ENCODE results near the gene CALCOCO2. TPM values are rescaled to one million over a fixed set of nuclear protein-coding genes. Genes with fewer than 3 reads are reported as not detected.

CALCOCO2 gene
- total and polyA plus RNA-seq, 2 of the 13 experiments (the other 11 are each of a cell fraction or from before 2014, with no cell fraction given), result 72.9 to 111 TPM

- TF ChIP-seq NRL (CRISPR knock-in tag; IDR thresholded peaks at IDR 0.05; ENCODE audit: borderline replicate concordance) (no peak), HDAC6 (IDR thresholded peaks at IDR 0.05; ENCODE audit: low read depth, low read length) (no peak), PAX8 (CRISPR knock-in tag; IDR thresholded peaks at IDR 0.05; ENCODE audit: borderline replicate concordance) (no peak), PHF8 (CRISPR knock-in tag; IDR thresholded peaks at IDR 0.05) (0 out of 2 replicates have a peak, but pooled peaks have one; percentile 24), CTCF (CRISPR knock-in tag; IDR thresholded peaks at IDR 0.05) (peak; percentile 95), ZNF512B (CRISPR knock-in tag; IDR thresholded peaks at IDR 0.05; ENCODE audit: borderline replicate concordance) (no peak), RCOR2 (CRISPR knock-in tag; IDR thresholded peaks at IDR 0.05) (no peak), CC2D1A (CRISPR knock-in tag; IDR thresholded peaks at IDR 0.05) (no peak), RBM39 (IDR thresholded peaks at IDR 0.05; ENCODE audit: low read depth, low read length, poor library complexity, severe bottlenecking) (no peak), ZNF335 (CRISPR knock-in tag; IDR thresholded peaks at IDR 0.05) (no peak), ZNF614 (CRISPR knock-in tag; IDR thresholded peaks at IDR 0.05; ENCODE audit: borderline replicate concordance) (peak; percentile 46; the same call in 1 of the 2 replicates), ZNF577 (CRISPR knock-in tag; IDR thresholded peaks at IDR 0.05; ENCODE audit: borderline replicate concordance, low read depth) (no peak), ZNF713 (CRISPR knock-in tag; IDR thresholded peaks at IDR 0.05) (0 out of 2 replicates have a peak, but pooled peaks have one; percentile 64), ZNF883 (CRISPR knock-in tag; IDR thresholded peaks at IDR 0.05; ENCODE audit: not compliant biosample characterization) (peak; percentile 59), YEATS2 (CRISPR knock-in tag; IDR thresholded peaks at IDR 0.05; ENCODE audit: borderline replicate concordance) (no peak; the same call in 1 of the 2 replicates), CSRNP2 (CRISPR knock-in tag; conservative IDR thresholded peaks at IDR 0.05; ENCODE audit: low read depth) (no peak), TAF1 (CRISPR knock-in tag; IDR thresholded peaks at IDR 0.05) (no peak), PAWR (CRISPR knock-in tag; IDR thresholded peaks at IDR 0.05; ENCODE audit: borderline replicate concordance) (no peak), FOXA1 (IDR thresholded peaks at IDR 0.05) (no peak), FOXA1 (CRISPR knock-in tag; IDR thresholded peaks at IDR 0.05) (no peak)
- TF ChIP-seq, protein P1, sequence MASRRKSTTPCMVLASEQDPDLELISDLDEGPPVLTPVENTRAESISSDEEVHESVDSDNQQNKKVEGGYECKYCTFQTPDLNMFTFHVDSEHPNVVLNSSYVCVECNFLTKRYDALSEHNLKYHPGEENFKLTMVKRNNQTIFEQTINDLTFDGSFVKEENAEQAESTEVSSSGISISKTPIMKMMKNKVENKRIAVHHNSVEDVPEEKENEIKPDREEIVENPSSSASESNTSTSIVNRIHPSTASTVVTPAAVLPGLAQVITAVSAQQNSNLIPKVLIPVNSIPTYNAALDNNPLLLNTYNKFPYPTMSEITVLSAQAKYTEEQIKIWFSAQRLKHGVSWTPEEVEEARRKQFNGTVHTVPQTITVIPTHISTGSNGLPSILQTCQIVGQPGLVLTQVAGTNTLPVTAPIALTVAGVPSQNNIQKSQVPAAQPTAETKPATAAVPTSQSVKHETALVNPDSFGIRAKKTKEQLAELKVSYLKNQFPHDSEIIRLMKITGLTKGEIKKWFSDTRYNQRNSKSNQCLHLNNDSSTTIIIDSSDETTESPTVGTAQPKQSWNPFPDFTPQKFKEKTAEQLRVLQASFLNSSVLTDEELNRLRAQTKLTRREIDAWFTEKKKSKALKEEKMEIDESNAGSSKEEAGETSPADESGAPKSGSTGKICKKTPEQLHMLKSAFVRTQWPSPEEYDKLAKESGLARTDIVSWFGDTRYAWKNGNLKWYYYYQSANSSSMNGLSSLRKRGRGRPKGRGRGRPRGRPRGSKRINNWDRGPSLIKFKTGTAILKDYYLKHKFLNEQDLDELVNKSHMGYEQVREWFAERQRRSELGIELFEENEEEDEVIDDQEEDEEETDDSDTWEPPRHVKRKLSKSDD (CRISPR knock-in tag; IDR thresholded peaks at IDR 0.05; ENCODE audit: low read depth), result no peak
Measured at GRCh38 chr17:48804936-48805411, 25.9 kb upstream of the CALCOCO2 start (continued).
